Measurements from ENCODE around the gene CDA. TPM values are rescaled to one million over a fixed set of nuclear protein-coding genes. Genes with fewer than 3 reads are reported as not detected.

Gene CDA
- total and polyA plus RNA-seq, 9 donors = 1.2 to 5.3 (median 2.0) TPM; not detected in 2

DNA sequence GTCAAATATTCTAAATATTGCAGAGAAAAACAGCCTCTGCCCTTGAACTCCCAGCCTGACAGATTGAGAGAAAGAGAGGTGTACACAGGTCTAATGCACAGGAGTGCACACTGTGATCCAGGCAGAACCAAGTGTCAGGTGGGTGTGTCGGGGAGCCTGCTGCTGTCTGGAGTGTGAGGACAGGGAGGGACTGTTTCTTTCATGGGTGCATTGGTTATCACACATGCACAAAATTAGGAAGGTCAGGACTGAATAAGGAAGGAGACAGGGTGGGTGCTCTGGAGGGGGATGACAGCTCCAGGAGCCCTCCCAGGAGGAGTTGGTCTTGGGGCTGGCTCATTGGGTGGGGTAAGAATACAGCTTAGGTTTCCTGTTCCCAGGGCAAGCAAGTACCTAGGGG is 31.1 kb downstream of the CDA start:
- 78 to 83% (median 80%) methylated on average over 1 of the region's 1 CpG for WGBS, 3 donors
- TF ChIP-seq, protein P1, sequence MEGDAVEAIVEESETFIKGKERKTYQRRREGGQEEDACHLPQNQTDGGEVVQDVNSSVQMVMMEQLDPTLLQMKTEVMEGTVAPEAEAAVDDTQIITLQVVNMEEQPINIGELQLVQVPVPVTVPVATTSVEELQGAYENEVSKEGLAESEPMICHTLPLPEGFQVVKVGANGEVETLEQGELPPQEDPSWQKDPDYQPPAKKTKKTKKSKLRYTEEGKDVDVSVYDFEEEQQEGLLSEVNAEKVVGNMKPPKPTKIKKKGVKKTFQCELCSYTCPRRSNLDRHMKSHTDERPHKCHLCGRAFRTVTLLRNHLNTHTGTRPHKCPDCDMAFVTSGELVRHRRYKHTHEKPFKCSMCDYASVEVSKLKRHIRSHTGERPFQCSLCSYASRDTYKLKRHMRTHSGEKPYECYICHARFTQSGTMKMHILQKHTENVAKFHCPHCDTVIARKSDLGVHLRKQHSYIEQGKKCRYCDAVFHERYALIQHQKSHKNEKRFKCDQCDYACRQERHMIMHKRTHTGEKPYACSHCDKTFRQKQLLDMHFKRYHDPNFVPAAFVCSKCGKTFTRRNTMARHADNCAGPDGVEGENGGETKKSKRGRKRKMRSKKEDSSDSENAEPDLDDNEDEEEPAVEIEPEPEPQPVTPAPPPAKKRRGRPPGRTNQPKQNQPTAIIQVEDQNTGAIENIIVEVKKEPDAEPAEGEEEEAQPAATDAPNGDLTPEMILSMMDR (IDR thresholded peaks at IDR 0.05) = no peak
- TF ChIP-seq EP300 (IDR thresholded peaks at IDR 0.05) (no peak), POLR2A (IDR thresholded peaks at IDR 0.05) (no peak)

DNA sequence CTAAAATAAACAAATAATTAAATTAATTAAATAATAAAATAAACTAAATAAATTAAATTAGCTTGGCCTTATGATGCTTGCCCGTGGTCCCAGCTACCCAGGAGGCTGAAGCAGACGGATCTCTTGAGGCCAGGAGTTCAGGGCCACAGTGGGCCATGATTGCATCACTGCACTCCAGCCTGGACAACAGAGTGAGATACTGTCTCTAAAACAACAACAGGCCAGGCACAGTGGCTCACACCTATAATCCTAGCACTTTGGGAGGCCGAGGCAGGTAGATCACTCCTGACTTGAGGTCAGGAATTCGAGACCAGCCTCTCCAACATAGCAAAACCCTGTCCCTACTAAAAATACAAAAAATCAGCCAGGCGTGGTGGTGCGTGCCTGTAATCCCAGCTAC is 32.1 kb downstream of the CDA start:
- WGBS, 3 donors = 84 to 95% (median 95%) methylated on average over 6 of the region's 6 CpGs

More for the DNA sequence above, 31.1 kb downstream of the CDA start:
- intact Hi-C loops (cut with DNase I) = no loop called here
- H3K9me3 ChIP-seq = no peaks in the 10 kb centered on the region
- no peak overlapping the region for H3K4me3 ChIP-seq
- no peaks in the 10 kb centered on the region for H3K27me3 ChIP-seq
- DNase-seq = no peak
- H3K36me3 ChIP-seq = no peaks in the 10 kb centered on the region
- H3K4me1 ChIP-seq (ENCODE audit: insufficient read depth) = peaks cover 4% of the 10 kb centered on the region
- H3K27ac ChIP-seq = no peak overlapping the region

DNA sequence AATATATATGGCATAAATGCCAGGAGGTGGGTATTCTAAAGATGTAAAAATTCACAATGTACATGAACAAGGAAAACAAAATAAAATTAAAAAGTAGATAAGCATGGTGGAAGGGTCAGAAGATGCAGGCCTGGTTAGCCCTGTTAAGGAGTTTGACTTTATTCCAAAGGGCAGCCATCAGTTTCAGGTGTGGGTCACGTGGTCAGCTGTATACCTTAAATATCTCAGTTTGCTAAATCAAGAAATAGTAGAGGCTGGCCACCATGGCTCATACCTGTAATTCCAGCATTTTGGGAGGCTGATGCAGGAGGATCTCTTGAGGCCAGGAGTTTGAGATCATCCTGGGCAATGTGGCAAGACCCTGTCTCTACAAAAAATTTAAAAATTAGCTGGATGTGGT is 35.8 kb downstream of the CDA start:
- H3K27ac ChIP-seq = no peak overlapping the region
- 86 to 89% (median 89%) methylated on average over 1 of the region's 1 CpG for WGBS, 3 donors
- no peaks in the 10 kb centered on the region for H3K9me3 ChIP-seq
- no peaks in the 10 kb centered on the region for H3K4me1 ChIP-seq (ENCODE audit: insufficient read depth)
- intact Hi-C loops (cut with DNase I) = no loop called here
- H3K4me3 ChIP-seq = no peak overlapping the region
- no peaks in the 10 kb centered on the region for H3K27me3 ChIP-seq
- no peaks in the 10 kb centered on the region for H3K36me3 ChIP-seq
- TF ChIP-seq, protein P1 (IDR thresholded peaks at IDR 0.05) = no peak
- no peak for DNase-seq

More for the DNA sequence above, 32.1 kb downstream of the CDA start:
- TF ChIP-seq EP300 (IDR thresholded peaks at IDR 0.05) = no peak
- no peak for TF ChIP-seq POLR2A (IDR thresholded peaks at IDR 0.05)
- TF ChIP-seq, protein P1 (IDR thresholded peaks at IDR 0.05) = no peak
- intact Hi-C loops (cut with DNase I) = no loop called here
- Histone ChIP-seq H3K36me3 (no peaks in the 10 kb centered on the region), H3K27ac (no peak overlapping the region), H3K4me1 (ENCODE audit: insufficient read depth) (peaks cover 2% of the 10 kb centered on the region), H3K27me3 (no peaks in the 10 kb centered on the region), H3K4me3 (no peak overlapping the region), H3K9me3 (no peaks in the 10 kb centered on the region)
- DNase-seq = no peak

DNA sequence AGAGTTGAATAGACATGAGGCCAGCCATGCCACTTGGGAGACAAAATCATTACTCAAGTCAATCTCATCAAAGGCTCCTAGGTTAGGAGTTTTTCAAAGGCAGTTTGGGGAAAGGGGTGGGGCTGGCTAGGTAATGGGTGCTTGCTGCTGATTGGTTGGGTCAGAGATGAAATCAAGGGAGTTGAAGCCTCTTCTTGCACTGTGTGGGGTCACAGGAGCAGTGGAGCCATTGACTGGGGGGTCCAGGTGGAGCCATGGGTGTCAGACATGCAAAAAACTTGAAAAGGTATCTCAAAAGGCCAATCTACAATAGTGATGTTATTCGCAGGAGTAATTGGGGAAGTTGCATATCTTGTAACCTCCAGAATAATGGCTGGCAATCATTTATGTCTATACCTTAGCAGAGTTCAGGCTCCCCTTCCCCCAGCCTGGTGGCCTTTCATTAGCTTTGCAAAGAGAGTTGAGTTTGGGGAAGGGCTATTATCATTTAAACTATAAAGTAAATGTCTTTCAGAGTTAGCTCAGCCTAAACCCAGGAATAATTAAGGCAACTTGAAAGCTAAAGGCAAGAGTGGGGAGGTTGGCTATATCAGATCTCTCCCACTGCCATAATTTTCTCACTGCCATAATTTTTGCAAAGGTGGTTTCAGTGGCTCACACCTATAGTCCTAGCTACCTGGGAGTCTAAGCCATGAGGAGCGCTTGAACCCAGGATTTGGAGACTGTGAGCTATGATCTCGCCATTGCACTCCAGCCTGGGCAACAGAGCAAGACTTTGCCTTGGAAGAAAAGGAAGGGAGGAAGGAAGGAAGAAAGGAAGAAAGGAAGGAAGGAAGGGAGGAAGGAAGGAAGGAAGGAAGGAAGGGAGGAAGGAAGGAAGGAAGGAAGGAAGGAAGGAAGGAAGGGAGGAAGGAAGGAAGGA is 36.5 kb downstream of the CDA start:
- no peaks in the 10 kb centered on the region for H3K9me3 ChIP-seq
- intact Hi-C loops (cut with DNase I) = no loop called here
- H3K27ac ChIP-seq = no peak overlapping the region
- TF ChIP-seq POLR2A (IDR thresholded peaks at IDR 0.05) (no peak), EP300 (IDR thresholded peaks at IDR 0.05) (no peak)
- TF ChIP-seq, protein P1 (IDR thresholded peaks at IDR 0.05) = no peak
- WGBS, 3 donors = 78 to 87% (median 86%) methylated on average over 3 of the region's 3 CpGs
- H3K4me3 ChIP-seq = no peak overlapping the region
- no peaks in the 10 kb centered on the region for H3K36me3 ChIP-seq
- no peaks in the 10 kb centered on the region for H3K27me3 ChIP-seq
- no peaks in the 10 kb centered on the region for H3K4me1 ChIP-seq (ENCODE audit: insufficient read depth)
- DNase-seq = no peak
